EH (cell line): ENCODE measurements around the gene GPX3.

Source experiments
- DNase-seq: peaks from one replicate; pipeline ENCODE4 v3.0.0-alpha.2; 2015; ENCODE audit warnings: low read depth

The GPX3 gene

GRCh38 chr5:151014680-151015343 lies 5.6 kb upstream of the GPX3 start:
- DNase-seq: no peak

- no peak for DNase-seq
Measured at GRCh38 chr5:151015974-151016587, 4.3 kb upstream of the GPX3 start.

- no peak for DNase-seq
Measured at GRCh38 chr5:151016700-151017099, 3.7 kb upstream of the GPX3 start.

- DNase-seq: no peak
Measured at GRCh38 chr5:151017897-151018296, 2.5 kb upstream of the GPX3 start.

GRCh38 chr5:151018846-151019245 lies 1.5 kb upstream of the GPX3 start:
- no peak for DNase-seq

GRCh38 chr5:151019331-151019730 lies 1.1 kb upstream of the GPX3 start:
- DNase-seq: peak; percentile 25

GRCh38 chr5:151021746-151022145 lies 1.4 kb downstream of the GPX3 start:
- no peak for DNase-seq

GRCh38 chr5:151022511-151023018 lies 2.2 kb downstream of the GPX3 start:
- no peak for DNase-seq

GRCh38 chr5:151023047-151023615 lies 2.7 kb downstream of the GPX3 start:
- peak; percentile 18 for DNase-seq

- DNase-seq: peak; percentile 16
Measured at GRCh38 chr5:151023651-151024050, 3.3 kb downstream of the GPX3 start.

GRCh38 chr5:151024440-151025249 lies 4.3 kb downstream of the GPX3 start:
- no peak for DNase-seq

GRCh38 chr5:151025250-151025606 lies 4.8 kb downstream of the GPX3 start:
- no peak for DNase-seq

- DNase-seq: no peak
Measured at GRCh38 chr5:151026088-151026487, 5.7 kb downstream of the GPX3 start.

GRCh38 chr5:151026679-151027078 lies 6.3 kb downstream of the GPX3 start:
- no peak for DNase-seq

- DNase-seq: no peak
Measured at GRCh38 chr5:151027961-151028479, 7.6 kb downstream of the GPX3 start.

GRCh38 chr5:151028717-151029116 lies 8.3 kb downstream of the GPX3 start:
- no peak for DNase-seq

GRCh38 chr5:151029179-151030055 lies 9.0 kb downstream of the GPX3 start:
- DNase-seq: no peak

GRCh38 chr5:151030056-151030336 lies 9.6 kb downstream of the GPX3 start:
- DNase-seq: no peak

- no peak for DNase-seq
Measured at GRCh38 chr5:151030379-151030778, 10.0 kb downstream of the GPX3 start.

GRCh38 chr5:151031554-151031953 lies 11.2 kb downstream of the GPX3 start:
- no peak for DNase-seq

GRCh38 chr5:151033217-151033934 lies 13.0 kb downstream of the GPX3 start:
- no peak for DNase-seq
